GM19099 (cell line): Measurements from ENCODE around the gene CCDC50.

Experiments
- POLR2A ChIP-seq: IDR thresholded peaks from 3 replicates; pipeline ENCODE4 v1.6.1; 2011; ENCODE audit warnings: low read depth; ENCODE audit not compliant: insufficient read length; ENCODE audit errors: extremely low read depth

The CCDC50 gene

DNA sequence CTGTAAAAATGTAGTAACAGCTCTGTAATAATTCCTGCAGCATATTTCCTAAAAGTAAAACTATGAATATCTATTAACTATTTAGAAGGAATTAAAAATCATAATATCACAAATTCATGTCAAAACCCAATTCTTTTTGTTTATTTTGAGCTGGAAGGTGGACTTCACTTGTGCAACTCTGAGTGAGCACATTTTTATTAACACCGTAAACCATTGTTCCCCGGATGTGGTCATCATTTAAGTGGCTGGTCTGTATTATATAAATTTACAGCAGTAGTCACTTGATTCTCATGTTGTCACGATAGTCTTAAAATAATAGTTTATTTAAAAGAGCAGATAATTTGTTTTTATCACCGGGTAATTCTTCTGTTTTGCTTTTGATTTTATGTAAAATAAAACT, 44.1 kb downstream of the CCDC50 start:
- no peak for TF ChIP-seq POLR2A

DNA sequence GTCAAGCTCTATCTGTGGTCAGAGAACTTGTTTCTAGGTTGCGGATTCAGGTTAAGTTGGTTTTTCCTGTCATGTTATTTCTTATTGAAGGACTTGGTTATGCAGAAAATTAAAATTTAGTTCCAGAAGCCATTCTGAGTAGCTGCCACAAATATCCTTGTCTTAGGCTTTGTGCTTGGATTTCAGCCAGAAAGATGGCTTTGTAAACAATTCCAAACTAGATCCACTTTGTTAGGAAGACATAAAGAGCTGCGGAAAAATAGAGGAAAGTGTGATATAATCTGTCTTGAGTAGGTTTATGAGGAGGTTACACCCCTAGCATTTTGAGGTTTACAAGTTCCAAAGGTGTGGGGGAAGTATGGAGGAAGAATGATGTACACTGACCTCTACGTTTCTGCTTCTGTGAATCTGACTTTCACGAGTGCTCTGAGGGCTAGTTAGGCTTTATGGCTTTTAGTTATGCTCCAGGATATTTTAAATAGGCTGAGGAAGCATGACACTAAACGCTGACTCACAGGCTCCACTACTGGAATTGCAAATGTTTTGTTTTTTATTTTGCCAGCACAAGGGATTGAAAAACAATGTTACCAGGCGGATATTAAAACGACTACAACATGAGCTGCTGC, 47.4 kb downstream of the CCDC50 start:
- TF ChIP-seq POLR2A: no peak

DNA sequence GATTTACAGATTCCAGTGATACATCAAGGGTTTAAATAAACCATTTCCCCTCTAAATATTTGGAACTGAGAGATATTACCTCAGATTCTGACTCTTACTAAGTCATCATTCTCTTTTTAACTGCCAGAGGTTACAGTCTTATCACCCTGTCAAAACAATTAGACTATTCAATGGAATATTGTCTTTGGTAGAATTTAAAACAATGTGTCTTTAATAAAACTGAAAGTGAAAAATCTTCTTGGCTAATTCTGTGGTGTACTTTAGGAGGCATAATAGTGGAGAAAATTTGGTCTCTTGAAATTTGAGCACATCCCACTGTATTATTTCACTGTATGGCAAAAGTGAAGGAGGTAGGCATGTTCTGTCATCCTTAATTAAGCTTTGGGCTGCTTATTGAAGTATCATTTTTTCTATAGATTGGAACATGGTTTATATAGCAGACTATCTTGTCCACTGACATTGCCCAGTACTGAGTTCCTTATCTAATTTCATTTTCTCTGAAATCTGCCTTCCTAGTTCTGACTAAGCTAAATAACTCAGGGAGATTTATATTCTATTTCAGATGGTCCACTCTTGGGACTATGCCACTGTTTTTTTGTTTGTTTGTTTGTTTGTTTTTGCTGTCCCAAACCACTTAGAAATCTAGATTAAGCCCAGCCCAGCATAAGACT, 49.1 kb downstream of the CCDC50 start:
- no peak for TF ChIP-seq POLR2A

DNA sequence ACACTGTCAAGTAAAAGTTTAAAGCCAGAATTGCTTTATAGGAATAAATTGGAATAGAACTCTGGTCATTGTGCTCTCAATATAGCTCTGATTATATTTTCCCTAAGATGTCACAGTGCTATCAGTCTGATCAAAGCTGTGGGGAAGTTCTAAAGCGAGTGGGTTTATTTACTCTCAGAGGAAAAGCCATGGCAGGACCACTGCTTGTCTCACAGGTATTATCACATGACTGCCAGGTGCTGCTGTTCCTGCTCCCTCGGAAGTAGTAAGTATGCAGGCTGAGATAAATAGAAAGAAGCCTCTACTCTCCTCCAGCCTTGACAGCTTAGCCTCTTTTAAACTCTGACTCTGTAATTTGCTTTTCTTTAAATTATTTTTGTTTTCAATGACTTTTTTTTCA, 50.3 kb downstream of the CCDC50 start:
- no peak for TF ChIP-seq POLR2A

DNA sequence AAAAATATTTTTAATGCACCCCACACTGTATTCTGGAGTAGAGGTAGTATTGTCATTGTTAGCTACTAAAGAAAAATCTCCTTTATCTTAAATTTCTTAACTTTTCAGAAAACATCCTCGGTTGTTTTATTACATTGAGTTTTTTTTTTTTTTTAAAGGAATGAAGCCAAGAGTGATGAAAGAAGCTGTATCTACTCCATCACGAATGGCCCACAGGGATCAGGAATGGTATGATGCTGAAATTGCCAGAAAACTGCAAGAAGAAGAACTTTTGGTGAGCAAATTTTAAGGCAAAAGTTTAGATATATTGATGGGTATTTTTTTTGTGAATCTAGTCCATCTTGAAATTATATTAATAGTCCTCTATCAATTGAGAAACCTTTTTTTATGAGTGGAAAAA, 50.8 kb downstream of the CCDC50 start:
- no peak for TF ChIP-seq POLR2A

DNA sequence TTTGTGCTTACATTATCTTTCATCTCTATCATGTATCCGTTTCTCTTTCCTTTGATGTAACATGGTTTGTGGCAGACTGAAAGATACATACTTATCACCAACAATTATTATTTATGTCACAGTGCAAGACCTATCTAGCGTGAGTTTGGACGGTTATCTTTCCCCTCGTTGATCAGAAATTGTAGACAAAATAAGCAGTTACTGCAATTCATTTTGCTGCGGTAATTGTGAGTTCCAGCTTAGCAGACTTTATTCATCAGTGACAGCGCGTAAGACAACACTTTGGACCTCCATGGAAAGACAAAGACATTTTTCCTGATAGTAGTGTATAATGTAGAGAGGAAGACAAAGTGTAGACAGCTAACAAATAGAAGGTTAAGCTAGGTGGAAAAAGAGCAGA, 52.1 kb downstream of the CCDC50 start:
- TF ChIP-seq POLR2A: no peak

DNA sequence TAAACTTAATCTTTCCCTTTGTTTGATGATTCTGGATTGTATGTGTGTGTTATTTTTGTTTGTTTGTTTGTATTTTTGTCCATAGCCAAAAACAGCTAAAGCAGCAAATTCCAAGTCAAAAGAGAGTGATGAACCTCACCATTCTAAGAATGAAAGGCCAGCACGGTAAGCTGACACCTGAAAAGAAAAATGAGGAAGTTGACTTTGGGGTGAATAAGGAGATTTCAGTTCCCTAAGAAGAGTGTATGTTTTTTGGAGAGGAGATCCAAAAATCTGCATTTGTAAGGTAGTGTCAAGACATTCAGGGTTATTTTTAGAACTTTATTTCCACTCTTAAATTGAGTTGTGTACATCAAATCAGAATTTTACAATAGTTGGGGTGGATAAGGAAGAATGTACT, 53.5 kb downstream of the CCDC50 start:
- no peak for TF ChIP-seq POLR2A

DNA sequence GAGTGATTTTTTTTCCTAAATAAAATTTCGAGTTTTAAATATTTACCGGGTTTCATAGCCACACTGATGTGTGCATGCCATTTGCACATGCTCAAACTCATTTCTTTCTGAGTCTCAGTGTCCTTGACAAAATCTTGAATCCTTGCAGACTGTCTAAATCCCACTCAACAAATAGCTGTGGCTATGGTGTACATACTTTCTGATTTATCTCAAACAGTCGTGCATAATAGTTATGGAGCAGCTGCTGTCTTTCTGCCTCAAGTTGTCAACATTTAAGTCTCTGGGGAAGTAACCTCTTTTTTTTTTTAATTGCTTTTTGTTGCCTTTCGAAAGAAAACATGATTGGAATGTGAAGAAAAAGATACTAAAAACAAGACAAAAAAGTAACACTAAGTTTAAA, 53.9 kb downstream of the CCDC50 start:
- no peak for TF ChIP-seq POLR2A

DNA sequence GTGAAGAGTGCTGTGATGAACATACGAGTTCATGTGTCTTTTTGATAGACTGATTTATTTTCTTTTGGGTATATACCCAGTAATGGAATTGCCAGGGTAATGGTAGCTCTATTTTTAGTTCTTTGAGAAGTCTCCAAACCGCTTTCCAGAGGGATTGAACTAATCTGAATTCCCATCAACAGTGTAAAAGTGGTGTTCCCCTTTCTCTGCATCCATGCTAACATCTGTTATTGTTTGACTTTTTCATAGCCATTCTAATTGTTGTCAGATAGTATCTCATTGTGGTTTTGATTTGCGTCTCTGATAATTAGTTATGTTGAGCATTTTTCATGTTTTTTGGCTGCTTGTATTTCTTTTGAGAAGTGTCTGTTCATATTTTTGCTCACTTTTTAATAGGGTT, 55.9 kb downstream of the CCDC50 start:
- TF ChIP-seq POLR2A: no peak

DNA sequence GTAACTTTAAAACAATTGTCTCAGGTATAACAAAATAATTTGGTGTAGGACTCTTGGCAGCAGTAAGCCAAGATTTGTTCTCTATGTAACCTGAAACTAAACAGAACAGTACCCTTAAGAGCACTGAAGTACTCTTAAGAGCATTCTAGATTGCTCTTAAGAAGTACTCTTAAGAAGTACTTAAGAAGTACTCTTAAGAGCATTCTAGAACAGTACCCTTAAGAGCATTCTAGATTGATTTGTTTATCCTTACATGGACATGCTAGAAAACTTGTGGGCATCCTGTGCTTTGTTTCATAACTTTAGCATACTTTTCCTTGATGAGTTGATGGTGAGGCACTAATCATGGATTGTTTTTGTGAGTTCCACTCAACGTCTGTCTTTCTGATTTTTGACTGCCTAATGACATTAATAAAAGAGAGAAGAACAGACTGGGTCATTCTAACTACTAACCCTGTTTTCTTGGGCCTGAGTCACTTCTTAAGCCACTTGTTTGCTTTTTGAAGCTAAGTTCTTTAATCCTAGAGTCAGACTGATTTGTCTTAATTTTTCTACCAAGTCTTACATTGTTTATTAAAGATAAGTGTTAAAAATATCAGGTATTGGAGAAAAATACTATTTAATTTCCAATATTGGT, 58.4 kb downstream of the CCDC50 start:
- no peak for TF ChIP-seq POLR2A

DNA sequence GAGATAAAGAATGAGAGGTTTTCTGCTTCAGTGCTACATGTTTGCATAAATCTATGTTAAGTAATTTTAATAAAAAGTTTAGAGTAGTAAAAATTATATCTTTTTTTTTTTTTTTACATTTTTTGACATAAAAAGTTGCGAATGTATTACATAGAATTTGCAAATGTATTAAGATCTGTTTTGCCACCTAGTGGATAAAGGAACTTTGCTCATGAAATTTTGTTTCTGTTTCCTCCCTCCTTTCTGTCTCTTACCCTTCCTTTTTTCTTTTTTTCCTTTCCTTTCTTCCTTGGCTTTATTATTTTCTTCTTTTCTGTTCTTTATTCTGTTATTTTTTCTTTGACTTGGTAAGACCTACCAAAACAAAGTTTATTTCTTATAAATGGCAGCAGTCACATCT, 59.6 kb downstream of the CCDC50 start:
- no peak for TF ChIP-seq POLR2A

DNA sequence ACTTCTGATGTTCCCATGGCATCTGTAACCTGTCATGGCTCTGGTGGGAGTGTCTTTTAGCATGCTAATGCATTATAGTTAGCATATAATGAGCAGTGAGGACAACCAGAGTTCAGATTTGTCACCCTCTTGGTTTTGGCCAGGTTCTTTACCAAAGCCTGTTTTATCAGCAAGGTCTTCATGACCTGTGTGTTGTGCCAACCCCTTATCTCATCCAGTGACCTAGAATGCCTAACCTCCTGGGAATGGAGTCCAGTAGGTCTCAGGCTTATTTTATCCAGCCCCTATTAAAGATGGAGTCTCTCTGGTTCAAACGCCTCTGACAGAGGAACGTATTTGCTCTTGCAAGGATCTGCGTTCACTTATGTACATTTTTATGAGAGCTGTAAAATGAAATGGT, 61.4 kb downstream of the CCDC50 start:
- no peak for TF ChIP-seq POLR2A

DNA sequence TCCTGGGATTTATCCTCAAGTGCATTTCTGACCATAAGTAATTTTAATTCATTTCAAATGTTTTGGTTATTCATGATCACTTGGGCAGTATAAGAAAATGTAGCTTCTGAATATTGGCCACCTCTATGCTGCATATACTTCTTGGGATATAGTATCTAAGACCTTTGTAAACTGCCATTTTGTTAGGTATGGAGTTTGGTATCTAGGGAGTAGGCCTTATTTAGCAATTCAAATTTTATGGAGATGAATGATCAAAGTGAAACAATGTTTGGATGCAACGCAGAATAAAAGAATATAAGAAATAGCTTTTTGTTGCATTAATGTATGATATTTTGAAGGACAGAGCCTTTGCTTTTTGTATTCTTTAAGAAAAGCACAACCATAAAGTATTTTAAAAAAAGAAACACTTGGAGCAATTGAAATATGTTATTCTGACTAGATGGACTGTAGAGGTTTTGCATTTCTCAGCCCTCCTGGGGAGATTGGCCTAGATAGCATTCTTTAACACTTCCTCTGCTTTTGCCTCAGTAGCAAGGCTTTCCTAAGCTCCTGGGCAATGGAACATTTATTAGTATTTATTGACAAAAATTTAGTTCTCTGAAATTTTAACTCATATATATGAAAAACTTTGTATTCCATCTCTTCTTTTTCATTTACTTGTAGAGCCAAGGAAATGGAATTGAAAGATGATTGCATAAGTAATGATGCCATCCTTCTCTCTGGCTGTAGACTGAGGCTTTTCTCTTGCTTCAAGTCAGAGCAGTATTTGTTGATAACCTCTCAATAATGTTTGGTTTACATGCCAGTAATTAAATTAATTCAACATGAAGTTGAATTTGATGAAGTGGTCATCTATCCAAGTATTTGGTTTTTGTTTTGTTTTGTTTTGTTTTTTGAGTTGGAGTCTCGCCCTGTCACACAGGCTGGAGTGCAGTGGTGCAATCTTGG, 62.9 kb downstream of the CCDC50 start:
- no peak for TF ChIP-seq POLR2A

DNA sequence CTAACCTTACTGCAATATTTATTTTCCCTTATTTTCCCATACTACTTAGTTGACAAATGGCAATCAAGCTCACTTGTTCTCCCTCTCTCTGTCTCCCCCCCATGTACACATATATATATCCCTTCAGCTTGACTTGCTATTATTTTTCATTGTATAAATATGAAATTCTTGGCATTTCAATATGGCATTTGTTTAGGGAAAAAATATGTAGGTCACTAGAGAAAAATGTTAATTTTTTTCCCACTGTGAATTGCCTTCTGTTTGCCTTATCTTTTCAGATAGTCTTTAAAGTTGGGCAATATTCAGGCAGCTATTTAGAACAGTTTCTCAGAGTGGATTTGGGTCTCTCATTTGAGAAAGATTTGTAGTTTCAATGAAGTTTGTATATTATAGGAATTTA, 64.0 kb downstream of the CCDC50 start:
- TF ChIP-seq POLR2A: no peak

DNA sequence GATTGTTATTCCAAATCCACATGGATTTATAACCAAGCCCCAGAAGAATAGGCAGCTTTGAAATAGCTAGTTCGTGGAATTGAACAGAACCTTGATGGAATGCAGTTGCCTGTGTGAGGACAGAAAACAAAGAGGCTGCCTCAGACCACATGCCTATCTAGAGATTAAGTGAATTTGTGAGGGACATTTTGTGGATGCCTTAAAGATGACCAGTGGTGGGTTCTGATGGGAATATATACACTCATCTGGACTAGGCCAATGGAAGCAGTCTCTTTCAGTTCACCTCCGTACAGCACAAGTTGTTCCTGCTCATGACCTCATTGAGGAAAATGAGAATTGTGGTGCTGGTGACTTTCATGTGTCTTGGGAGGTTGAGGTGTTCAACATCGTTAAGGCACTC, 68.6 kb downstream of the CCDC50 start:
- no peak for TF ChIP-seq POLR2A
